HepG2 (cell line): ENCODE results near the gene TMEM217. TPM values are rescaled to one million over a fixed set of nuclear protein-coding genes. Genes with fewer than 3 reads are reported as not detected.

Experiments used
- ATAC-seq: fragments of 200-7000 bp; cut with Tn5 transposase; 3 replicates; pipeline ENCODE4 v1.9.1; 2020; ENCODE audit warnings: mild to moderate bottlenecking, moderate library complexity
- BruUV-seq: library from RNA; stranded (reverse); fragments of 400-500 nt; replicated peaks from 2 replicates; lab custom pipeline; 2021; lab: Mats Ljungman, UMichigan
- CTCF ChIA-PET: fragments of 300-600 bp; formaldehyde crosslinking; extraction: SDS; loops from one replicate; lab custom pipeline; 2021; ENCODE audit warnings: low total read pairs, inconsistent platforms, low intra/inter-chr PET ratio; lab: Yijun Ruan, JAX
- POLR2A ChIA-PET: fragments of 350-600 bp; sonication (Branson Sonifier 250); formaldehyde crosslinking; loops from one replicate; lab custom pipeline; 2020; ENCODE audit warnings: antibody characterized with exemption, inconsistent platforms; lab: Yijun Ruan, JAX
- DNase-seq: peaks from one replicate; pipeline ENCODE4 v3.0.0-alpha.2; 2015; ENCODE audit warnings: low spot score
- FAIRE-seq: peaks from 3 replicates; lab custom pipeline; 2011; peaks lifted over from hg19 to GRCh38; lab: Jason Lieb, UNC
- H2AFZ ChIP-seq: one replicate; pipeline ENCODE4 v1.6.1; 2011; ENCODE audit warnings: low read length, inconsistent platforms
- H3K27ac ChIP-seq: fragments of 300-600 bp; 3 replicates; pipeline ENCODE4 v1.8.0; 2011; ENCODE audit warnings: mixed run types, mild to moderate bottlenecking, mixed read lengths, low read length, inconsistent platforms; ENCODE audit not compliant: insufficient read depth; ENCODE audit errors: extremely low read length
- H3K27me3 ChIP-seq, 2 experiments: fragments of 200-600 bp in 1 of 2; 2 replicates in 1 of 2; 3 replicates in 1 of 2; pipeline versions ENCODE4 v1.6.0 to v1.8.0; 2011; ENCODE audit warnings: low read length in 2 of 2, mild to moderate bottlenecking in 2 of 2, moderate library complexity in 2 of 2, inconsistent platforms in 1 of 2; ENCODE audit not compliant: insufficient read depth in 2 of 2, control insufficient read depth in 1 of 2
- H3K36me3 ChIP-seq, 2 experiments: fragments of 200-600 bp in 1 of 2; replicated peaks in 1 of 2; 2 replicates in 1 of 2; 3 replicates in 1 of 2; pipeline versions ENCODE4 v1.5.1 to v1.8.0; 2011; ENCODE audit warnings: low read length in 2 of 2, inconsistent platforms in 1 of 2; ENCODE audit not compliant: insufficient read depth in 2 of 2, control insufficient read depth in 1 of 2
- H3K4me1 ChIP-seq: 2 replicates; pipeline ENCODE4 v1.5.1; 2012; ENCODE audit warnings: low read length, inconsistent platforms; ENCODE audit not compliant: insufficient read depth
- H3K4me2 ChIP-seq: 2 replicates; pipeline ENCODE4 v1.6.0; 2011; ENCODE audit warnings: low read depth, low read length, inconsistent platforms
- H3K4me3 ChIP-seq, 3 experiments: fragments of 200-600 bp in 1 of 3; sonication (generic), shearing (Covaris generic) in 1 of 3; replicated peaks in 1 of 3; 2 replicates each; pipeline ENCODE4 v1.5.1; 2011 to 2016; ENCODE audit warnings: low read length in 3 of 3, inconsistent platforms in 2 of 3, low read depth in 2 of 3, mild to moderate bottlenecking in 2 of 3, control low read depth in 1 of 3, mixed read lengths in 1 of 3; ENCODE audit not compliant: insufficient read depth in 1 of 3
- H3K79me2 ChIP-seq: one replicate; pipeline ENCODE4 v1.6.1; 2011; ENCODE audit warnings: low read length, inconsistent platforms; ENCODE audit not compliant: insufficient read depth
- H3K9ac ChIP-seq: 2 replicates; pipeline ENCODE4 v1.6.0; 2011; ENCODE audit warnings: mild to moderate bottlenecking, low read depth, low read length, inconsistent platforms; ENCODE audit not compliant: insufficient read depth
- H3K9me3 ChIP-seq: 2 replicates; pipeline ENCODE4 v1.5.1; 2012; ENCODE audit warnings: mild to moderate bottlenecking, low read length
- H4K20me1 ChIP-seq: 2 replicates; pipeline ENCODE4 v1.6.0; 2011; ENCODE audit warnings: inconsistent platforms, mild to moderate bottlenecking, low read length, moderate library complexity; ENCODE audit not compliant: insufficient read depth
- GFI1 ChIP-seq: sonication (generic); formaldehyde crosslinking; IDR thresholded peaks from 2 replicates; pipeline ENCODE4 v1.5.0; 2020; ENCODE audit warnings: missing genetic modification reagents, mild to moderate bottlenecking, borderline replicate concordance
- HOXA9 ChIP-seq: sonication (generic); formaldehyde crosslinking; IDR thresholded peaks from 2 replicates; pipeline ENCODE4 v1.8.1; 2022; ENCODE audit warnings: missing genetic modification reagents, mild to moderate bottlenecking, moderate library complexity, borderline replicate concordance
- SCMH1 ChIP-seq: sonication (generic); formaldehyde crosslinking; IDR thresholded peaks from 2 replicates; pipeline ENCODE4 v1.9.0; 2021; ENCODE audit warnings: missing genetic modification reagents, mild to moderate bottlenecking, borderline replicate concordance
- ZFP90 ChIP-seq: sonication (generic); formaldehyde crosslinking; IDR thresholded peaks from 2 replicates; pipeline ENCODE4 v1.8.0; 2022; ENCODE audit warnings: missing genetic modification reagents, mild to moderate bottlenecking, inconsistent platforms, borderline replicate concordance
- ZNF367 ChIP-seq: sonication (generic); formaldehyde crosslinking; IDR thresholded peaks from 2 replicates; pipeline ENCODE4 v1.4.0; 2020; ENCODE audit warnings: missing genetic modification reagents, borderline replicate concordance
- ZNF484 ChIP-seq: sonication (generic); formaldehyde crosslinking; IDR thresholded peaks from 2 replicates; pipeline ENCODE4 v1.5.1; 2020; ENCODE audit warnings: mild to moderate bottlenecking, low read depth, missing genetic modification reagents, borderline replicate concordance
- ZNF567 ChIP-seq: sonication (generic); formaldehyde crosslinking; IDR thresholded peaks from 2 replicates; pipeline ENCODE4 v1.8.1; 2023; ENCODE audit warnings: mild to moderate bottlenecking, missing genetic modification reagents, borderline replicate concordance
- ZNF678 ChIP-seq: sonication (generic); formaldehyde crosslinking; IDR thresholded peaks from 2 replicates; pipeline ENCODE4 v1.4.0; 2020; ENCODE audit warnings: mild to moderate bottlenecking, missing genetic modification reagents
- ZNF780A ChIP-seq: sonication (generic); formaldehyde crosslinking; IDR thresholded peaks from 2 replicates; pipeline ENCODE4 v1.8.0; 2022; ENCODE audit warnings: mild to moderate bottlenecking, missing genetic modification reagents, moderate library complexity
- ZNF782 ChIP-seq: sonication (generic); formaldehyde crosslinking; IDR thresholded peaks from 2 replicates; pipeline ENCODE4 v1.4.0; 2020; ENCODE audit warnings: missing genetic modification reagents, mild to moderate bottlenecking, borderline replicate concordance
- WGBS: methylation state at CpG from one replicate; pipeline ENCODE4 v1.1.6; 2017; ENCODE audit warnings: low lambda C conversion rate; 5-methylcytosine and 5-hydroxymethylcytosine counted together
- in situ Hi-C: cut with HindIII; loops from 2 replicates; pipeline ENCODE4 v1.10.0; 2017; ENCODE audit warnings: low pct_unique_long_range_greater_than_20kb; ENCODE audit not compliant: extremely low pct_ligation_motif_present
- intact Hi-C: fragments of 100-400 bp; cut with micrococcal nuclease; formaldehyde crosslinking; loops from one replicate; pipeline ENCODE4 v1.10.0; 2022; ENCODE audit not compliant: unreplicated experiment
- polyA plus RNA-seq, 8 experiments: library from polyadenylated mRNA; depleted of rRNA in 3 of 8; stranded (reverse) in 7 of 8; unstranded in 1 of 8; fragments of >200 nt; fragmentation: Illumina TruSeq in 4 of 8; extraction: Trizol in 4 of 8; gene quantifications; 2 replicates each; pipeline versions ENCODE4 v1.2.1 to v1.2.3, GENCODE V29; 2011 to 2016; ENCODE audit warnings: low read depth in 4 of 8, missing spikeins in 1 of 8, mixed read lengths in 1 of 8; ENCODE audit not compliant: insufficient read depth in 1 of 8
- total RNA-seq, 5 experiments: library from RNA; depleted of rRNA; stranded (reverse); fragments of >200 nt; fragmentation: Illumina TruSeq; extraction: Trizol; gene quantifications; 2 replicates each; pipeline ENCODE4 v1.2.3, GENCODE V29; 2016; ENCODE audit warnings: low read depth in 1 of 5
- TF ChIP-seq, protein P1 (sequence below): sonication (generic); formaldehyde crosslinking; IDR thresholded peaks from 2 replicates; pipeline ENCODE4 v1.4.0; 2020; ENCODE audit warnings: missing genetic modification reagents
- TF ChIP-seq, protein P2 (sequence below): sonication (generic); formaldehyde crosslinking; IDR thresholded peaks from 2 replicates; pipeline ENCODE4; 2020; ENCODE audit warnings: missing genetic modification reagents, mild to moderate bottlenecking, borderline replicate concordance
- TF ChIP-seq, protein P3 (sequence below): sonication (generic); formaldehyde crosslinking; IDR thresholded peaks from 2 replicates; pipeline ENCODE4 v1.4.0; 2020; ENCODE audit warnings: mild to moderate bottlenecking, missing genetic modification reagents

Gene TMEM217
- total and polyA plus RNA-seq, 2 of the 13 experiments (the other 11 are each of a cell fraction or from before 2014, with no cell fraction given), result 2.3 to 3.4 TPM

GRCh38 chr6:37254881-37255280 lies 3.1 kb downstream of the TMEM217 start:
- Histone ChIP-seq H3K4me2 (no peak overlapping the region), H3K9ac (no peak overlapping the region), H3K79me2 (peaks cover 21% of the 10 kb centered on the region), H3K36me3 (no peaks in the 10 kb centered on the region), H3K27me3 (no peaks in the 10 kb centered on the region; a peak in 1 of 5 replicates), H4K20me1 (no peaks in the 10 kb centered on the region), H3K9me3 (no peaks in the 10 kb centered on the region), H3K27ac (no peak overlapping the region), H3K4me3 (no peak overlapping the region), H3K4me1 (peaks cover 32% of the 10 kb centered on the region), H2AFZ (no peak overlapping the region)
- in situ Hi-C loops (no loop called here), intact Hi-C loops (no loop called here)
- WGBS, result 87% methylated on average over 5 of the region's 5 CpGs
- BruUV-seq, result no TSS peak
- no peak for DNase-seq
- POLR2A ChIA-PET, result no interaction called here
- CTCF ChIA-PET, result no interaction called here
- no peak for FAIRE-seq
- ATAC-seq, result no peak
- TF ChIP-seq, protein P1, sequence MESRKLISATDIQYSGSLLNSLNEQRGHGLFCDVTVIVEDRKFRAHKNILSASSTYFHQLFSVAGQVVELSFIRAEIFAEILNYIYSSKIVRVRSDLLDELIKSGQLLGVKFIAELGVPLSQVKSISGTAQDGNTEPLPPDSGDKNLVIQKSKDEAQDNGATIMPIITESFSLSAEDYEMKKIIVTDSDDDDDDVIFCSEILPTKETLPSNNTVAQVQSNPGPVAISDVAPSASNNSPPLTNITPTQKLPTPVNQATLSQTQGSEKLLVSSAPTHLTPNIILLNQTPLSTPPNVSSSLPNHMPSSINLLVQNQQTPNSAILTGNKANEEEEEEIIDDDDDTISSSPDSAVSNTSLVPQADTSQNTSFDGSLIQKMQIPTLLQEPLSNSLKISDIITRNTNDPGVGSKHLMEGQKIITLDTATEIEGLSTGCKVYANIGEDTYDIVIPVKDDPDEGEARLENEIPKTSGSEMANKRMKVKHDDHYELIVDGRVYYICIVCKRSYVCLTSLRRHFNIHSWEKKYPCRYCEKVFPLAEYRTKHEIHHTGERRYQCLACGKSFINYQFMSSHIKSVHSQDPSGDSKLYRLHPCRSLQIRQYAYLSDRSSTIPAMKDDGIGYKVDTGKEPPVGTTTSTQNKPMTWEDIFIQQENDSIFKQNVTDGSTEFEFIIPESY (CRISPR knock-in tag), result peak; percentile 34; the same call in 1 of the 2 replicates
- no peak for TF ChIP-seq ZNF678 (CRISPR knock-in tag)

DNA sequence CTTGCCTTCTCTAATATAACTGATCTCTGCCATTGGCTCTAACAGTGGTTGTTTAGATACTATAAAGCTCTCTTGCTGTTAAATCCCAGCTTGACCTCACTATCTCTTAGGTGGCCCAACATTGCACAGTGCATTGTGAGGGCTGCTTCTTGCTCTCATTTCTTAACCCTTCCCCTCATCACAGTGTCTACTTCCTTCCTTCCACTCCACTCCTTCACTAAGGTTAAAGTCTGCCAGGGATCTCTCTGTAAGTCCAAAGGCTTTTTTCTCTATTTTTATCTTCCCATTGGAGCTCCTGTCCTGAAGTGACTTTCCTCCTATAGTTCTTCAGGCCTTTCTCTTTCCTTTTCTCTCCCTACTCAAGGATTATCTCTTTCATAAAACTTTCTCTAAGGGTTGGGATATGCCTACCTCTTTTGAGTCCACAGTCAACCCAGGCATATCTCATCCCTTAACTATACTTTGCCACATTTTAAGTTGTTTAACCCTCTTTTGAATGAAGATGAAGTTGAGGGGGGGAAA lies 4.4 kb downstream of the TMEM217 start:
- Histone ChIP-seq H3K9me3 (no peaks in the 10 kb centered on the region), H3K9ac (no peak overlapping the region), H3K79me2 (peaks cover 7% of the 10 kb centered on the region), H3K4me3 (no peak overlapping the region), H3K27me3 (no peaks in the 10 kb centered on the region; a peak in 1 of 5 replicates), H2AFZ (no peak overlapping the region), H4K20me1 (no peaks in the 10 kb centered on the region), H3K36me3 (no peaks in the 10 kb centered on the region), H3K4me2 (no peak overlapping the region), H3K4me1 (peaks cover 18% of the 10 kb centered on the region), H3K27ac (no peak overlapping the region)
- POLR2A ChIA-PET, result no interaction called here
- BruUV-seq, result no TSS peak
- in situ Hi-C loops, result no loop called here
- CTCF ChIA-PET, result no interaction called here
- ATAC-seq, result no peak
- no peak for FAIRE-seq
- intact Hi-C loops, result no loop called here
- DNase-seq, result no peak
- no peak for TF ChIP-seq ZNF367 (CRISPR knock-in tag)
- TF ChIP-seq HOXA9 (CRISPR knock-in tag), result no peak
- TF ChIP-seq, protein P2, sequence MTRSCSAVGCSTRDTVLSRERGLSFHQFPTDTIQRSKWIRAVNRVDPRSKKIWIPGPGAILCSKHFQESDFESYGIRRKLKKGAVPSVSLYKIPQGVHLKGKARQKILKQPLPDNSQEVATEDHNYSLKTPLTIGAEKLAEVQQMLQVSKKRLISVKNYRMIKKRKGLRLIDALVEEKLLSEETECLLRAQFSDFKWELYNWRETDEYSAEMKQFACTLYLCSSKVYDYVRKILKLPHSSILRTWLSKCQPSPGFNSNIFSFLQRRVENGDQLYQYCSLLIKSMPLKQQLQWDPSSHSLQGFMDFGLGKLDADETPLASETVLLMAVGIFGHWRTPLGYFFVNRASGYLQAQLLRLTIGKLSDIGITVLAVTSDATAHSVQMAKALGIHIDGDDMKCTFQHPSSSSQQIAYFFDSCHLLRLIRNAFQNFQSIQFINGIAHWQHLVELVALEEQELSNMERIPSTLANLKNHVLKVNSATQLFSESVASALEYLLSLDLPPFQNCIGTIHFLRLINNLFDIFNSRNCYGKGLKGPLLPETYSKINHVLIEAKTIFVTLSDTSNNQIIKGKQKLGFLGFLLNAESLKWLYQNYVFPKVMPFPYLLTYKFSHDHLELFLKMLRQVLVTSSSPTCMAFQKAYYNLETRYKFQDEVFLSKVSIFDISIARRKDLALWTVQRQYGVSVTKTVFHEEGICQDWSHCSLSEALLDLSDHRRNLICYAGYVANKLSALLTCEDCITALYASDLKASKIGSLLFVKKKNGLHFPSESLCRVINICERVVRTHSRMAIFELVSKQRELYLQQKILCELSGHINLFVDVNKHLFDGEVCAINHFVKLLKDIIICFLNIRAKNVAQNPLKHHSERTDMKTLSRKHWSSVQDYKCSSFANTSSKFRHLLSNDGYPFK (CRISPR knock-in tag), result no peak
- TF ChIP-seq SCMH1, result no peak
- no peak for TF ChIP-seq ZFP90 (CRISPR knock-in tag)
- no peak for TF ChIP-seq GFI1 (CRISPR knock-in tag)
- no peak for TF ChIP-seq ZNF780A (CRISPR knock-in tag)
- TF ChIP-seq, protein P3, sequence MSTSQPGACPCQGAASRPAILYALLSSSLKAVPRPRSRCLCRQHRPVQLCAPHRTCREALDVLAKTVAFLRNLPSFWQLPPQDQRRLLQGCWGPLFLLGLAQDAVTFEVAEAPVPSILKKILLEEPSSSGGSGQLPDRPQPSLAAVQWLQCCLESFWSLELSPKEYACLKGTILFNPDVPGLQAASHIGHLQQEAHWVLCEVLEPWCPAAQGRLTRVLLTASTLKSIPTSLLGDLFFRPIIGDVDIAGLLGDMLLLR (CRISPR knock-in tag), result no peak
- no peak for TF ChIP-seq ZNF567 (CRISPR knock-in tag)
- TF ChIP-seq ZNF782 (CRISPR knock-in tag), result no peak
- TF ChIP-seq ZNF484 (CRISPR knock-in tag), result no peak
